Cardiac fibroblast (primary cell): ENCODE data around the gene OSBPL10.

Experiments used
- DNase-seq, 2 donors: peaks; one replicate each; pipeline versions ENCODE4 v3.0.0 to v3.0.0-alpha.2; 2010; ENCODE audit warnings: low read depth in 2 of 2
- H3K4me3 ChIP-seq, 2 donors: replicated peaks in 1 of 2; 1 replicate in 1 of 2; 2 replicates in 1 of 2; pipeline ENCODE4 v1.5.1; 2011; ENCODE audit warnings: low read depth in 2 of 2, low read length in 2 of 2, mild to moderate bottlenecking in 2 of 2, moderate library complexity in 1 of 2
- CTCF ChIP-seq: IDR thresholded peaks from one replicate; pipeline ENCODE4 v1.5.1; 2011; ENCODE audit warnings: low read depth, mild to moderate bottlenecking, low read length, inconsistent platforms

OSBPL10 gene

GRCh38 chr3:31890742-31891469 is 90.2 kb downstream of the OSBPL10 start:
- no peak for TF ChIP-seq CTCF
- no peak overlapping the region for H3K4me3 ChIP-seq
- DNase-seq: no peak

GRCh38 chr3:31890007-31890406 is 91.1 kb downstream of the OSBPL10 start:
- DNase-seq: no peak
- no peak for TF ChIP-seq CTCF
- no peak overlapping the region for H3K4me3 ChIP-seq

GRCh38 chr3:31885235-31885634 is 95.8 kb downstream of the OSBPL10 start:
- DNase-seq: no peak
- no peak overlapping the region for H3K4me3 ChIP-seq
- TF ChIP-seq CTCF: no peak

DNA sequence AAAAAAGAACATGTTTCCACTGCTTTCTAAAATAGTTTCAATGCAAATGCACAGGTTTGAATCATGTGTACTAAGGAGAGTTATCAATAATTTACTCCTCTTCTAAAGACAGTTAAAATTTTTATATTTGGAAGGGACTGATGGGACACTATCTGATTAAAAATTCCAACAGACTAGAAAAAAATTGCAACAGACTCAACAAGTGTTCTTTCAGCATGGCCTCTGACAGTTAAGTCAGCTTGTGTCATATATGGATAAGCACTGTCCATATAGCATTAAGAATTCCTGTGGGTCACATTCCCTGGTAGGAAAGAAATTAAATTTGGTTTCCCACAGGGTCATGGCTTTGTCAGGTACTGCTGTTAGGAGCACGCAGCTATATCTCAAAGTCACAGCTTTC is 96.8 kb downstream of the OSBPL10 start:
- no peak for DNase-seq
- no peak overlapping the region for H3K4me3 ChIP-seq
- TF ChIP-seq CTCF: no peak

GRCh38 chr3:31882895-31883294 is 98.2 kb downstream of the OSBPL10 start:
- no peak for TF ChIP-seq CTCF
- H3K4me3 ChIP-seq: no peak overlapping the region
- no peak for DNase-seq

DNA sequence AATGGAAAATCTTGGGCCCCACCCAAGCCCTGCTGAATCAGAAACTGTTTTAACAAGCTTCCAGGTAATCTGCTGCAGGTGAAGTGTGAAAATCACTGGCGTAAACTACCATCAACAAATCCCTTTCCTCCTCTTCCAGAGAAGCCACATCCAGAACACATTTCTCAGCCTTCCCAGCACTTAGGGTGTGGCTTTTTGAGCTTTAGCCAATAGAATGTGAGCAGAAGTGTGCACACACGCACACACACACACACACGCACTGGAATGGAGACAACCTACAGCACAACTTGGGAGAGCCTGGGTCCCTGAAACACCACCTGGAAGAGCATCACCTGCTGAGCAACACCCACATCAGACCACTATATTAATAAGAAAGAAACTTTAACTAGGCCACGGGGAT is 98.6 kb downstream of the OSBPL10 start:
- TF ChIP-seq CTCF: no peak
- DNase-seq: no peak
- H3K4me3 ChIP-seq: no peak overlapping the region
